Upper lobe of left lung (tissue), 6 donors: ENCODE results near the gene EFNA3. TPM values are rescaled to one million over a fixed set of nuclear protein-coding genes. Genes with fewer than 3 reads are reported as not detected.

Source experiments
- ATAC-seq, 2 donors: fragments of 200-7000 bp; cut with Tn5 transposase; one replicate each; pipeline ENCODE4 v1.9.1; 2022; ENCODE audit warnings: mild to moderate bottlenecking in 2 of 2, moderate library complexity in 2 of 2; ENCODE audit not compliant: low FRiP score in 2 of 2
- DNase-seq, 2 donors: peaks; one replicate each; pipeline ENCODE4 v3.0.0-alpha.2; 2019 to 2020
- H3K27ac ChIP-seq, 4 donors: fragments of 200-600 bp; sonication (generic); one replicate each; pipeline ENCODE4 v1.5.1; 2016 to 2019
- H3K27me3 ChIP-seq, 4 donors: fragments of 200-600 bp; sonication (generic); one replicate each; pipeline ENCODE4 v1.5.1; 2017 to 2019
- H3K36me3 ChIP-seq, 4 donors: fragments of 200-600 bp; sonication (generic); one replicate each; pipeline ENCODE4 v1.5.1; 2016 to 2019
- H3K4me1 ChIP-seq, 4 donors: fragments of 200-600 bp; sonication (generic); one replicate each; pipeline ENCODE4 v1.5.1; 2018 to 2019
- H3K4me3 ChIP-seq, 4 donors: fragments of 200-600 bp; sonication (generic); one replicate each; pipeline ENCODE4 v1.5.1; 2017 to 2019; ENCODE audit warnings: mild to moderate bottlenecking in 2 of 4, moderate library complexity in 1 of 4
- H3K9me3 ChIP-seq, 4 donors: fragments of 200-600 bp; sonication (generic); one replicate each; pipeline ENCODE4 v1.5.1; 2018 to 2019
- EP300 ChIP-seq, 4 donors: sonication (generic); formaldehyde crosslinking; IDR thresholded peaks; one replicate each; pipeline ENCODE4 v1.5.1; 2017; ENCODE audit warnings: antibody characterized with exemption in 4 of 4, control low read depth in 2 of 4
- POLR2A ChIP-seq, 4 donors: fragments of 450-650 bp; IDR thresholded peaks; one replicate each; pipeline ENCODE4 v1.5.1; 2016 to 2017; ENCODE audit warnings: antibody characterized with exemption in 4 of 4, mild to moderate bottlenecking in 2 of 4
- POLR2AphosphoS5 ChIP-seq, 2 donors: sonication (generic); formaldehyde crosslinking; IDR thresholded peaks; one replicate each; pipeline ENCODE4 v1.5.1; 2017; ENCODE audit warnings: antibody characterized with exemption in 2 of 2
- WGBS, 2 donors: methylation state at CpG; one replicate each; pipeline ENCODE4 v1.1.5; 2017 to 2018; 5-methylcytosine and 5-hydroxymethylcytosine counted together
- total RNA-seq, 6 donors: library from RNA; depleted of rRNA in 4 of 6; stranded (reverse); fragments of >200 nt in 4 of 6; gene quantifications; one replicate each; pipeline versions ENCODE4 v1.1.0 to v1.2.1, GENCODE V29; 2016 to 2021
- TF ChIP-seq, protein P1 (sequence below), 6 experiments: fragments of 450-650 bp in 4 of 6; fragments of 200-600 bp in 2 of 6; sonication (generic) in 2 of 6; IDR thresholded peaks; one replicate each; pipeline ENCODE4 v1.5.1; 2016 to 2019; ENCODE audit warnings: antibody characterized with exemption in 6 of 6
- donor health status: DM: no; HTN: no; CAD: no; lungs with moderate emphysema.
- donor health status: DM: no; HTN: yes; CAD: no; lungs with severe emphysema.

Gene EFNA3
- total RNA-seq, 6 donors from 2014 or later, result 0.33 to 2.1 (median 1.4) TPM

DNA sequence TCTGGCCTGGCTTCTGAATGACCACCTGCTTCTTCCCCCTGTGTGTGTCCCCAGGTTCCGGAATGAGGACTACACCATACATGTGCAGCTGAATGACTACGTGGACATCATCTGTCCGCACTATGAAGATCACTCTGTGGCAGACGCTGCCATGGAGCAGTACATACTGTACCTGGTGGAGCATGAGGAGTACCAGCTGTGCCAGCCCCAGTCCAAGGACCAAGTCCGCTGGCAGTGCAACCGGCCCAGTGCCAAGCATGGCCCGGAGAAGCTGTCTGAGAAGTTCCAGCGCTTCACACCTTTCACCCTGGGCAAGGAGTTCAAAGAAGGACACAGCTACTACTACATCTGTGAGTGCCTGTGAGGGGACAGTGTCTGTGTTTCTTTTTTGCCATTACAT is 52.6 kb downstream of the EFNA3 start:
- ATAC-seq (no peak), DNase-seq (peak in 1 of 2 donors; percentile 59)
- Histone ChIP-seq H3K27me3 (peaks cover 0 to 3% (median under 1%) of the 10 kb centered on the region in 4 donors), H3K36me3 (peaks cover 15 to 41% (median 30%) of the 10 kb centered on the region in 4 donors), H3K4me3 (peak overlapping the region in 3 of 4 donors; percentile 55 to 77 (median 66)), H3K9me3 (no peaks in the 10 kb centered on the region), H3K27ac (peak overlapping the region; percentile 83 to 98 (median 98)), H3K4me1 (peaks cover 41 to 78% (median 60%) of the 10 kb centered on the region in 4 donors)
- WGBS, 2 donors, result 53 to 56% methylated on average over 4 to 8 of the region's 8 CpGs
- TF ChIP-seq EP300 (IDR thresholded peaks at IDR 0.05) (no peak), POLR2A (IDR thresholded peaks at IDR 0.05) (peak in 1 of 4 donors; percentile 20), POLR2AphosphoS5 (IDR thresholded peaks at IDR 0.05) (peak in 1 of 2 donors; percentile 49)
- TF ChIP-seq, protein P1, sequence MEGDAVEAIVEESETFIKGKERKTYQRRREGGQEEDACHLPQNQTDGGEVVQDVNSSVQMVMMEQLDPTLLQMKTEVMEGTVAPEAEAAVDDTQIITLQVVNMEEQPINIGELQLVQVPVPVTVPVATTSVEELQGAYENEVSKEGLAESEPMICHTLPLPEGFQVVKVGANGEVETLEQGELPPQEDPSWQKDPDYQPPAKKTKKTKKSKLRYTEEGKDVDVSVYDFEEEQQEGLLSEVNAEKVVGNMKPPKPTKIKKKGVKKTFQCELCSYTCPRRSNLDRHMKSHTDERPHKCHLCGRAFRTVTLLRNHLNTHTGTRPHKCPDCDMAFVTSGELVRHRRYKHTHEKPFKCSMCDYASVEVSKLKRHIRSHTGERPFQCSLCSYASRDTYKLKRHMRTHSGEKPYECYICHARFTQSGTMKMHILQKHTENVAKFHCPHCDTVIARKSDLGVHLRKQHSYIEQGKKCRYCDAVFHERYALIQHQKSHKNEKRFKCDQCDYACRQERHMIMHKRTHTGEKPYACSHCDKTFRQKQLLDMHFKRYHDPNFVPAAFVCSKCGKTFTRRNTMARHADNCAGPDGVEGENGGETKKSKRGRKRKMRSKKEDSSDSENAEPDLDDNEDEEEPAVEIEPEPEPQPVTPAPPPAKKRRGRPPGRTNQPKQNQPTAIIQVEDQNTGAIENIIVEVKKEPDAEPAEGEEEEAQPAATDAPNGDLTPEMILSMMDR (IDR thresholded peaks at IDR 0.05), result no peak

DNA sequence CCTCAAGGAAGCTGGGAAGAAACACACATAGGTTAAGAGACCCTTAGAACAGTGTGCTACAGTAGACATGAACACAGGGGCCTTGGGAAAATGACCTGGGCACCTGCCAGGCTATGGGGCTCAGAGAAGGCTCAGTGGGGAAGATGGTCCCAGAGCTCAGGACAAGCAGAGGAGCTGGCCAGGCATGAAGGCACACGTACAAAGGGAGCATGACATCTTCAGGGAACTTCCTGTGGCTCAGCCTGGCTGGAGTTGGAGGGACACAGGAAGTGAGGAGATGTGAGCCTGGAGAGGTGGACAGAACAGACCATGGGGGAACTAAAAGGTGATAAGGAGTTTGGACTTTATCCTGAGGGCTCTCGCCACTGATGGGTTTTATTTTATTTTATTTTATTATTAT is 53.2 kb downstream of the EFNA3 start:
- no peak for ATAC-seq
- WGBS, 2 donors, result 40 to 42% methylated on average over 2 of the region's 2 CpGs
- Histone ChIP-seq H3K4me3 (peak overlapping the region in 2 of 4 donors; percentile 55 to 66), H3K36me3 (peaks cover 15 to 41% (median 30%) of the 10 kb centered on the region in 4 donors), H3K9me3 (no peaks in the 10 kb centered on the region), H3K27me3 (peaks cover 0 to 3% (median 0%) of the 10 kb centered on the region in 4 donors), H3K4me1 (peaks cover 38 to 77% (median 57%) of the 10 kb centered on the region in 4 donors), H3K27ac (peak overlapping the region; percentile 83 to 98 (median 98))
- TF ChIP-seq EP300 (IDR thresholded peaks at IDR 0.05) (no peak), POLR2AphosphoS5 (IDR thresholded peaks at IDR 0.05) (no peak), POLR2A (IDR thresholded peaks at IDR 0.05) (no peak)
- TF ChIP-seq, protein P1 (IDR thresholded peaks at IDR 0.05), result no peak
- no peak for DNase-seq

DNA sequence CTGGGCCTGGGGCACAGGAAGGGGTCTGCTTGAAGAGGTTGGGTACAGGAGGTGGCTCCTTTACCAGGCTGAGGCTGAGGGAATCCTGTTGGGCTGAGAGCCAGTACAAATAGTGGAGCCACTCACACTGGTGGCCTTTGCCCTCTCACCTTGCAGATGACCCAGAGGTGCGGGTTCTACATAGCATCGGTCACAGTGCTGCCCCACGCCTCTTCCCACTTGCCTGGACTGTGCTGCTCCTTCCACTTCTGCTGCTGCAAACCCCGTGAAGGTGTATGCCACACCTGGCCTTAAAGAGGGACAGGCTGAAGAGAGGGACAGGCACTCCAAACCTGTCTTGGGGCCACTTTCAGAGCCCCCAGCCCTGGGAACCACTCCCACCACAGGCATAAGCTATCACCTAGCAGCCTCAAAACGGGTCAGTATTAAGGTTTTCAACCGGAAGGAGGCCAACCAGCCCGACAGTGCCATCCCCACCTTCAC is 55.2 kb downstream of the EFNA3 start:
- Histone ChIP-seq H3K36me3 (peaks cover 15 to 45% (median 30%) of the 10 kb centered on the region in 4 donors), H3K27ac (peak overlapping the region; percentile 96 to 98 (median 98)), H3K4me3 (peak overlapping the region in 2 of 4 donors; percentile 55 to 66), H3K27me3 (no peaks in the 10 kb centered on the region), H3K4me1 (peaks cover 49 to 74% (median 53%) of the 10 kb centered on the region in 4 donors), H3K9me3 (no peaks in the 10 kb centered on the region)
- DNase-seq (no peak), ATAC-seq (no peak)
- WGBS, 2 donors, result 51% methylated on average over 7 of the region's 7 CpGs; no CpG with 5 or more reads in 1 of the 2 donors
- TF ChIP-seq, protein P1 (IDR thresholded peaks at IDR 0.05), result no peak
- TF ChIP-seq POLR2A (IDR thresholded peaks at IDR 0.05), result no peak
- no peak for TF ChIP-seq POLR2AphosphoS5 (IDR thresholded peaks at IDR 0.05)
- no peak for TF ChIP-seq EP300 (IDR thresholded peaks at IDR 0.05)

DNA sequence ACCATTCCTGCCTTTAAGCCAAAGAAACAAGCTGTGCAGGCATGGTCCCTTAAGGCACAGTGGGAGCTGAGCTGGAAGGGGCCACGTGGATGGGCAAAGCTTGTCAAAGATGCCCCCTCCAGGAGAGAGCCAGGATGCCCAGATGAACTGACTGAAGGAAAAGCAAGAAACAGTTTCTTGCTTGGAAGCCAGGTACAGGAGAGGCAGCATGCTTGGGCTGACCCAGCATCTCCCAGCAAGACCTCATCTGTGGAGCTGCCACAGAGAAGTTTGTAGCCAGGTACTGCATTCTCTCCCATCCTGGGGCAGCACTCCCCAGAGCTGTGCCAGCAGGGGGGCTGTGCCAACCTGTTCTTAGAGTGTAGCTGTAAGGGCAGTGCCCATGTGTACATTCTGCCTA is 55.7 kb downstream of the EFNA3 start:
- H3K4me3 ChIP-seq, result peak overlapping the region in 3 of 4 donors; percentile 55 to 67 (median 66)
- WGBS, 2 donors, result 50 to 55% methylated on average over 1 of the region's 1 CpG
- ATAC-seq (no peak), DNase-seq (no peak)
- H3K9me3 ChIP-seq, result no peaks in the 10 kb centered on the region
- TF ChIP-seq POLR2AphosphoS5 (IDR thresholded peaks at IDR 0.05), result no peak
- no peak for TF ChIP-seq POLR2A (IDR thresholded peaks at IDR 0.05)
- no peak for TF ChIP-seq EP300 (IDR thresholded peaks at IDR 0.05)
- TF ChIP-seq, protein P1 (IDR thresholded peaks at IDR 0.05), result no peak
- H3K27ac ChIP-seq, result peak overlapping the region; percentile 96 to 98 (median 98)
- peaks cover 54 to 75% (median 57%) of the 10 kb centered on the region in 4 donors for H3K4me1 ChIP-seq
- no peaks in the 10 kb centered on the region for H3K27me3 ChIP-seq
- H3K36me3 ChIP-seq, result peaks cover 15 to 45% (median 30%) of the 10 kb centered on the region in 4 donors
